SH-SY5Y (cell line): ENCODE data around the gene OS9.

Source experiments
- GATA2 ChIP-seq: IDR thresholded peaks from 2 replicates; pipeline ENCODE4 v1.6.1; 2011; ENCODE audit warnings: mild to moderate bottlenecking, low read depth, low read length
- GATA3 ChIP-seq: IDR thresholded peaks from 2 replicates; pipeline ENCODE4 v1.6.1; 2011; ENCODE audit warnings: low read depth, mild to moderate bottlenecking, low read length, moderate library complexity

DNA sequence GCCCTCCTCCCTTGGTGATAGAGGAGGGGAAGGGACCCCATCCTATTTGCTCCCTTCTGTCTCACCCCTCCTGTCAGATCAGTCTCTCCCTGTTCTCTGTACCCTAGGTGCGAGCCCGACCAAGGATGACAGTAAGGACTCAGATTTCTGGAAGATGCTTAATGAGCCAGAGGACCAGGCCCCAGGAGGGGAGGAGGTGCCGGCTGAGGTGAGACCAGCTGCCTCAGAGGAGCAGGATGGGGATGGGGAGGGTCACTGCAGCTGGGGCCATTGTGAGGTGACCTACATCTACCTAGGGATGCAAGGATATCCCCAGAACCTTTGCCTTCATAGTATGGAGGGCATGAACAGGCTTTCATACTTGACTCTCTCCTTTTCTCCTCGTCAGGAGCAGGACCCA is 22.4 kb downstream of the OS9 start:
- no peak for TF ChIP-seq GATA2
- TF ChIP-seq GATA3, result no peak
